ENCODE data around the gene PGAM1.
A peak's percentile ranks its signal among the peaks of the same experiment; 100 is the strongest.
"Not testable (repeated sequence)": the region's sequence is repeated elsewhere in the genome, so short reads cannot be mapped to it uniquely, and the experiment has no call there.

The PGAM1 gene

GRCh38 chr10:97408496-97408992 lies 17.4 kb upstream of the PGAM1 start:
- peak overlapping the region; percentile 15 for H3K27ac ChIP-seq

GRCh38 chr10:97411406-97411805 lies 14.6 kb upstream of the PGAM1 start:
- TF ChIP-seq ZFX (IDR thresholded peaks at IDR 0.05): no peak
- no peak overlapping the region for H3K27ac ChIP-seq

More at GRCh38 chr10:97408496-97408992, 17.4 kb upstream of the PGAM1 start:
- TF ChIP-seq ZFX (IDR thresholded peaks at IDR 0.05) (no peak), CTCF (conservative IDR thresholded peaks at IDR 0.05) (no peak)

GRCh38 chr10:97412891-97413304 lies 13.1 kb upstream of the PGAM1 start:
- no peak for TF ChIP-seq CTCF (conservative IDR thresholded peaks at IDR 0.05)
- no peak for TF ChIP-seq ZFX (IDR thresholded peaks at IDR 0.05)
- H3K27ac ChIP-seq: no peak overlapping the region

- no peak for TF ChIP-seq ZFX (IDR thresholded peaks at IDR 0.05)
- TF ChIP-seq CTCF (conservative IDR thresholded peaks at IDR 0.05): no peak
- no peak overlapping the region for H3K27ac ChIP-seq
Measured at GRCh38 chr10:97416565-97416964, 9.4 kb upstream of the PGAM1 start.

GRCh38 chr10:97423757-97424098 lies 2.3 kb upstream of the PGAM1 start:
- not testable (repeated sequence) for H3K27ac ChIP-seq

GRCh38 chr10:97426776-97427570 lies 982 bp downstream of the PGAM1 start:
- TF ChIP-seq CTCF (conservative IDR thresholded peaks at IDR 0.05) (no peak), ZFX (IDR thresholded peaks at IDR 0.05) (no peak)
- peak overlapping the region; percentile 99 for H3K27ac ChIP-seq

GRCh38 chr10:97427571-97428179 lies 1.7 kb downstream of the PGAM1 start:
- no peak for TF ChIP-seq CTCF (conservative IDR thresholded peaks at IDR 0.05)
- TF ChIP-seq ZFX (IDR thresholded peaks at IDR 0.05): no peak
- peak overlapping the region; percentile 99 for H3K27ac ChIP-seq

- no peak for TF ChIP-seq ZFX (IDR thresholded peaks at IDR 0.05)
- TF ChIP-seq CTCF (conservative IDR thresholded peaks at IDR 0.05): no peak
- H3K27ac ChIP-seq: no peak overlapping the region; the same call in 1 of the 2 replicates
Measured at GRCh38 chr10:97428572-97428981, 2.6 kb downstream of the PGAM1 start.

Data from C4-2B (cell line).